HG03469 (cell line): ENCODE data around the gene GNAQ.
A peak's percentile ranks its signal among the peaks of the same experiment; 100 is the strongest.
"Not testable (repeated sequence)": the region's sequence is repeated elsewhere in the genome, so short reads cannot be mapped to it uniquely, and the experiment has no call there.

ENCODE experiments used
- ATAC-seq: cut with Tn5 transposase; IDR thresholded peaks from one replicate; pipeline ENCODE4 v1.9.1; 2021; ENCODE audit warnings: mild to moderate bottlenecking, moderate library complexity, moderate number of reproducible peaks; ENCODE audit not compliant: unreplicated experiment

The GNAQ gene

GRCh38 chr9:78031444-78031892 lies at the start of gene GNAQ:
GNAQ (minus strand) TSS chr9:78031811; CDS start chr9:78031235, 576 bp downstream.
- no peak for ATAC-seq

GRCh38 chr9:78074385-78075291 lies 43.0 kb upstream of the GNAQ start:
- no peak for ATAC-seq

DNA sequence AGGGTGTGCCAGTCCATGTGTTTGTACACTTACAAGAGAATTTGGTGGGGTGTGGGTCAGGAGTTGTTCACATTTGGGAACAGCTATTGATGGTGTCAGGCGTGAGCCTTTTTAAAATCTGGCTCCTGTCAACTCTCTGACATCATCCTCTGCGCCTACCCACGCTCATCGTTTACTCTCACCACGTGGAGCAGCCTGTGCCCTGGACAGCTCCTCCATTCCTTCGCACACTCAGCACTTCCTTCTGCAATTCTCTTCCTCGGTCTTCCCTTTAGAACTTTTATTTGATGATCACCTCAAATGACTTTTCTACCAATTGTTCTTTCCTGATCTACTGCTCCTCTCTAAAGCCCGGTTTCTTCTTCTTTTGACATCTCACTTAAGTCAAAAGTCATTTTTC lies 42.1 kb upstream of the GNAQ start:
- ATAC-seq = no peak

GRCh38 chr9:78072586-78073199 lies 41.1 kb upstream of the GNAQ start:
- no peak for ATAC-seq

DNA sequence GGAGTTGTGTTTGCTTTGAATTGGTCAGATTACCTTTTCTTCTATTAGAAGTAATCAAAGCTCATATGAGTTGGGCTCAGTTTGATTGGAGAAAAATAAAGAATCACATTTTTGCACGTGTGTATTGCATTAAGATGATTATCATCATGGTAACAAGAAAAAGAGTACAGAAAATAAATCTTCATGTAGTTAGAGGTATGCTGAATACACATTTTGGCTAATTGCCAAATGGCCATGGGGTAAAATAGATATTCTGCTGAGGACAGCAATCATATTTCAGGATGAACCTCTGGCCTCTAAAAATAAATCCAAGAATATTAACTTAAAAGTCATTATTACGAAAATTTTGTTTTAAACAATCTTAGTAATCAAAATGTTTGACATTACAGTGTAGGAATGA lies 38.9 kb upstream of the GNAQ start:
- no peak for ATAC-seq

- no peak for ATAC-seq
Measured at GRCh38 chr9:78064075-78064474, 32.5 kb upstream of the GNAQ start.

DNA sequence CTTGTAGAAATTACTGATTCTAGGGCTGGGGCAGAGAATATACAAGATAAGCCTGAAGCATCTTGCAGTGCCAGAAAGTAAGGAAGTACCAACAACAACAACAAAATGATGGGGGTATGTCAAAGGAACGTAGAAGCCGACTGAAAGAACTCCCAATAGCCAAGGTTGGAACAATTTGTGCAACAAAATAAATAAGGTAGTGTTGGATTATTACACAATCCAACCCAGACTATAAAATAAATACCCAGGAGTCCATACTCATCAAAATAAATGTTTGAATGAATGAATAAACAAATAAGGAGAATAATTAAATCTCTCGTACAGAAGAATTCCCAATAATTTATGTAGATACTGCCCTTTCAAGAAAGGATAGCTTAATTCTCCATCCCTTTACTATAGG lies 31.1 kb upstream of the GNAQ start:
- no peak for ATAC-seq

DNA sequence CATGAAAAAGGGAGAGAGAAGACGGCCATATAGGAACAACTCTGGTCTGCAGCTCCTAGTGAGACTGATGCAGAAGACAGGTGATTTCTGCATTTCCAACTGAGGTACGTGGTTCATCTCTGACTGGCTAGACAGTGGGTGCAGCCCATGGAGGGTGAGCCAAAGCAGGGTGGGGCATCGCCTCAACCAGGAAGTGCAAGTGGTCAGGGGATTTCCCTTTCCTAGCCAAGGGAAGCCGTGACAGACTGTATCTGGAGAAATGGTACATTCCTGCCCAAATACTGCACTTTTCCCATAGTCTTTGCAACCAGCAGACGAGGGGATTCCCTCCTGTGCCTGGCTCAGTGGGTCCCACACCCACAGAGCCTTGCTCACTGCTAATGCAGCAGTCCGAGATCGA lies 22.6 kb upstream of the GNAQ start:
- not testable (repeated sequence) for ATAC-seq

- no peak for ATAC-seq
Measured at GRCh38 chr9:78053627-78054026, 22.0 kb upstream of the GNAQ start.

DNA sequence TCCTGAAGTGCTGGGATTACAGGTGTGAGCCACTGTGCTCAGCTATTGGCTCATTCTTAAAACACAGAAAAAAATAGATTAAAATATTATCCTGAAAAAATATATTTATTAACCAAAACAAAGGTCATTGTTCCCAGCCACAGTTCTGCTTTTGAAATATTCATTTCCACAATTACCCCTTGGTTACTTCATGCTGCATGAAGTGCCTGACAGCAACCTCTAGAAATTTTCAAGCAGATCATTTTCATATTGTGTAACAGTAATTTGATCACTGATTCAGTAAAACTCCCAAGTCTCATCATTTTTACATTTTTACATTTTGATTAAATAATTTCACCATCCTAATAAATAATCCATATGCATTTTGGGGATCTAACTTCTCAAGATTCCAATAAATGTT lies 18.8 kb upstream of the GNAQ start:
- no peak for ATAC-seq

DNA sequence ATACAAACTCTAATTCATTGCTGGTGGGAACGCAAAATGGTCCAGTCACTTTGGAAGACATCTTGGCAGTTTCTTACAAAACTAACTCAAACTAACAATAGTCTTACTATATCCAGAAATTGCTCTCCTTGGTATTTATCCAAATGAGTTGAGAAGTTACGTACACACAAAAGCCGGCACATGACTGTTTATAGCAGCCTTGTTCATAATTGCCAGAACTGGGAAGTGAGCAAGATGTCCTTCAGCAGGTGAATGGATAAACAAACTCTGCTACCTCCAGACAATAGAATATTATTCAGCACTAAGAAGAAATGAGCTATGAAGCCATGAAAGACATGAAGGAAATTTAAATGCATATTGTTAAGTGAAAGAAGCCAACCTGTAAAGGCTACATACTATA lies 17.9 kb upstream of the GNAQ start:
- ATAC-seq = no peak

DNA sequence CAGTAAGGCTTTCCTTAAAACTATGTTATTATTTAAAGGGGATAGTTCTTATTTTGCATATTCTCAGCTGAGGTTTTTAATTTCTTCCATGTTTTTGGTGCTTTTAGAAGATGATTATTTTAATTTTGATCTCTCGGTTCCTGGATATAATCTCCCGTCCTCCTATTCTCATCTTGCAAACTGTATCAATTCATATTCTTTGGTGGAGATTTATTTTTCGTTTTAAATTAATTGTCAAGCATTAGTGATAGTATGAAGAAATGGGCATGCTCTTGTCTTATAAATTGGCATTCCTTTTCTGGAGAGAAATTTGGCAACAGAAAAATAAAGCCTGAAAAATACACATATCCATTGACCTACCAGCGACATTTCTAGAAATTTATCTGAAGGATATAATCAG lies 15.5 kb upstream of the GNAQ start:
- ATAC-seq = no peak

DNA sequence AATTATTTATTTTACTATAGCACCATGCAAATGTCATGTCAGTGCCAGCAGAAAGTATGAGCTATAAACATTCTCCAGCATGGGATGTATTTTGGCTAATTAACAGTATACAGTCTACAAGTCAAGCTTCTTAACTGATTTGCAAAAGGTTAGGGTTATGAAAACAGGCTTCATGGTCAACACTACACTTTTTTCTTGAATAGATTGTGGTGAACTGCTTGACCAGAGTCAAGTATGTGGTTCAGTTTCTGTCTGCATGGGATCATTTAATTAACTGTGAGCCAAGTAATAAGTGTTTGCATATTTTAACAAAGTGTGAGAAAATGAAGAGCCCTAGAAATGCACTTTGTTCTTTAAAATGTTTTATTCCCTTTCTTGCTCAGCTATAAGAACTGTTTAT lies 14.5 kb upstream of the GNAQ start:
- no peak for ATAC-seq

DNA sequence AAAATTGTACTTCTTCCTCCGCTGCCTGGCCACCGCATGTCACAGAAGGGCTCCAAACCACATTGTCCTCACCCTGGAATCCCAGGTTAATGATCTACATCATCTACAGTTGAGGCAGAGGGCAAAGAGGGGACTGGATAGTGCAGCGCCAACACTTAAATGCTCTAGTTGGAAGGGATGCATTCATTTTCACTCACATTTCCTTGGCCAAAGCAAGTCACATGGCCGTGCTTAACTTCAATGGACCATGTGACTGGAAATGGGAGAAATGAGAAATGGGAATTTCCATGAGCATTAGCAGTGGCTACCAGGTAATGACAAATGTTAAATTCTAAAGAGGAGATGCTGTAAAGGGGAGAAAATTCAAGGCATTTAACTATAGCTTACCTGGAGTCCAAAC lies 13.3 kb upstream of the GNAQ start:
- no peak for ATAC-seq

DNA sequence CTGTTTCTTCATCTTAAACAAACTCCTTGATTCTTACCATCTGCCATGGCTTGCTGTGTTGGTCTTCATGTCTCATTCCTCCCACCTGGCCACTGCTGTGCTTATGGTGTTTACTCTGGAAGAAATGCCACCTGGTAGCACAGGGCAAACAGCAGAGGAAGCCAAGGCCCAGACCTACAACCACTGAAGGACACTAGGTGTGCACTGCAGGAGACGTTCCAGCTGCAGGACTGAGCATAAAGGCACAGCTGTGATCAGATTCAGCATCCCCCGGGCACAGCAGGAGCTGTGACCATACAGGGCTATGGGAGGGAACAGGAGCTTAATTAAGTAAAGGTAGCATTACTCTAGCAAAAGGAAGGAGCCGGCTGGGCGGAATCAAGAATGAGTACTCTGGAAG lies 12.6 kb upstream of the GNAQ start:
- ATAC-seq = no peak

- ATAC-seq = no peak
Measured at GRCh38 chr9:78041971-78042370, 10.4 kb upstream of the GNAQ start.

- ATAC-seq = no peak
Measured at GRCh38 chr9:78040726-78041125, 9.1 kb upstream of the GNAQ start.

GRCh38 chr9:78038620-78039300 lies 7.1 kb upstream of the GNAQ start:
- ATAC-seq = no peak

DNA sequence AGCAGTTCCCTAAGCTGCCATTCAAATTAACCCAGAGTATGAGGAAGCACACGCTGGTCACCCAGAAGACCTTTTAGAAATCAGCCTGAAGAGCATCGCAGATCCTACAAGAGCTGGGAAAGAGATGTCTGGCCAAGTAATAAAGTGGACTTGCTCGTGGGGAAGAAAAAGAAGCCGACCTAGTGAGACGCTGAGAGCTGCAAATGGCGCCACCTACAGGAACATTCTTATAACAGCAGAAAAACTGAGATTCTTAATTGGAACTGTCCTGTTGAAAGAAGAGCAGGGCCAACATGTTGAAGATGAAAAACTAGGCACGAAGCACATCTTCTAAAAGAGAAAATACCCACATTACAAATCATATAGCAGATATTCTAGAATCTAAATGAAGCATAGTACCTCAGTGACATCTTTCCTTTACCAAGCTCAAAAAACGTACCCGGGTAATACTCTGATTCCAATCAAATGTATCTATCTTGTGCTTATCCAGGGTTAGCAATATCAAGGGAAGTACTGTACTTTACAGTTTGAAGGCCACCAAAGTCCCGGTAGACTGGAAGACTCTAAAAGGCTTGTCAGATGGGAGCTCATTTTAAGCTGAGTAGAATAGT lies 3.9 kb upstream of the GNAQ start:
- peak; percentile 46 for ATAC-seq

- no peak for ATAC-seq
Measured at GRCh38 chr9:78033870-78034269, 2.3 kb upstream of the GNAQ start.

DNA sequence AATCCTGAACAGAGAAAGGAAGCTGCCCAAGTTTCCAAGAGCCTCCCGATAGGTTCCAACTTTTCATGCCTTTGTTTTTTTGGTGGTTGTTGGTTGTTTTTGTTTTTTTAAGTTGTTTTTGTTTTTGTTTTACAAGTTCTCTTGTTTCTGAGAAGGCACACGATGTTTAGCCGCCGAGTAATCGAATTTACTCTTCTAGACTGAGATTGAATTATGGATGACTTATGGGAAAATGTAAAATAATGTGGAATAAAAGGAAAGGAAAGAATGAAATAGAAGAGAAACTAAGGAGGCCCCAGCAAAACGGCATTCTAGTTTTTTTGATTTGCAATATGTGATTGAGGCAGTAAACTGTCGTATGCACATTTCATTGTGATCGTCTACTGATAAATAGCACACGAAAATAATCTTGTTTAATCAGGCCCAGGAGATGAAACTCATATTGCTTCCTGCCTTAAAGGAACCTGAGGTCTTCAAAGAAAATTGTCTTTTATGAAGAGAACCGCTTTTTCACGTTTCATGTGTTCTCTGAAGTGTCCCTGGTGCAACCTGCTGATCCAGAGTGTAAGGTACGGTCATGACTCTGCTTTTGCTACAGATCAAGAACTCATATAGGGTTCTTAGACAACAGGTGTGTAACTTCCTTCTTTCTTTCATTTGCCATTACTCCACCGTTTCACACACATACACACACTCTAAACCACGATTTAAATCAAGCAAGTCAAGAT lies 1.3 kb upstream of the GNAQ start:
- ATAC-seq = no peak
